Ecto neural progenitor cell (in vitro differentiated cells): ENCODE results near the gene SMURF1.
"Not testable (repeated sequence)": the region's sequence is repeated elsewhere in the genome, so short reads cannot be mapped to it uniquely, and the experiment has no call there.

ENCODE experiments used
- DNase-seq: peaks from one replicate; pipeline ENCODE4 v3.0.0-alpha.2; 2018; ENCODE audit warnings: low spot score

SMURF1 gene

DNA sequence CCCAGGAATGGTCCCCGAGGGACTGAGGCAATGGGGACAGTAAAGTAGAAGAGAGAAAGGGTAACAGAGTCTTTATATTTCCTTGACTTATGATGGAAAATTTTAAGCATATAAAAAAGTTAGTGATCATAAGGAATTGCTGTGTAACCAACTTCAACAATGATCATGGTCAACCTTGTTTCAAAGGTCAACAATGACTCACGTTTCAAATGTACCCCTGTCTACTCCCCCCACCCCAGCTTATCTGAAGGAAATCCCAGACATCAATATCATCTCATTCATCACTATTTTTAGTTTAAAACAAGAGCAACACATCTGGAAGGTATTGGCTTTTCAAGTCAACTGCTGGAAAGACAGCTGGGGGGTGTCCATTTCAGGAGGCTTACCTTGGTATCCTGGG lies 92.9 kb downstream of the SMURF1 start:
- no peak for DNase-seq

DNA sequence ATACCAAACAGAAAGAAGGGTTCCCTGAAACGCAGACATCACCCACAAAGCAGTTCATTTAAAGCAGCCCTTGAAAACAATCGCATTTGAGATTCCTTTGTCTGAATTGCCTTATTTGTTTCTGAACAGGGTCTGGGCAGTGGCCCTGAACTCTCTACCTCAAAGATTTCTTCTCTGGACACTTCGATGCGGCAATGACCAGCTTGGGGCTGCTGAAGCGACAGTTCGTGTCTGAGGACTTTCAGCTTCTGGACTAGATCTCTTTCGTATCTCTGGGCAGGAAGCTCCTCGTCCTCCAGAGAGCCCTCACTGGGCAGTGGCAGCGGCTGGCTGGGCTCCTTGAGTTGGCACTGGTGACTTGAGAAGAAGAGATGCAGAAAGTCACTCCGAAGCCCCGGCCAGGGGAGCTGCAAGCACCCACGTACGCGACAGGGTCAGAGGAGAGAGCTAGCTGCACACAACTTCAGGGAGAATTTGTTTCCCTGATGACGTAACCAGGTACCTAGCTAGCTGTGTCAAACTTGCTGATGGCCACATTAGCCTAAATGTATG lies 96.3 kb downstream of the SMURF1 start:
- DNase-seq: no peak

DNA sequence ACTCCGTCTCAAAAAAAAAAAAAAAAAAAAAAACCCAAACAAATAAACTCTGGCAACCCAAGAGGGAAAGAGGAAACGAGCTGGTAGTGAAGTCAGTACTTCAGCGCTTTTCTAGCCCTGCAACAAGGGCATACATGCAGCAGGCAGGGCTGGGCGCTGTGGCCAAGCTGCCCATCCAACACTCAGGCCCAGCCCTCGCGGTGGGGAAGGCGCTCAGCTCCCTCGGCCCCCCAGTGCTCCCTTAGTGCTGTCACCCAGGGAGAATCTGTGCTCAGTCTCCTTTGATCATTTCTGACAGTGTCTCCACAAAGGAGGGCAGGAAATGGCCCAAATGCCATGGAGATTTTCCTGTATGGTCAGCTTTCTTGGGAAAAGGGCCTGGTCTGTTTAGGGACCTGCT lies 97.2 kb downstream of the SMURF1 start:
- DNase-seq: no peak

DNA sequence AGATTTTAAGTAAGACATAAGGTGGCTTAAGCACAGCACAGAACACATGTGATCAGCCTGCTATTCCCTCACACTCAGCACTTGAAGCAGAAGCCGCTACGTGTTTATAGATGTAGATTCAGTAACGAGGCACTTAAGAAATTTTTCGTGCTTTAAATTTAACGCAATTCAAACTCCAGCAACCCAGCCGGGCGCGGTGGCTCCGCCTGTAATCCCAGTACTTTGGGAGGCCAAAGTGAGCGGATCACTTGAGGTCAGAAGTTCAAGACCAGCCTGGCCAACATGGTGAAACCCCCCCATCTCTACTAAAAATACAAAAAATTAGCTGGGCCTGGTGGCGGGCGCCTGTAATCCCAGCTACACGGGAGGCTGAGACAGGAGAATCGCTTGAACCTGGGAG lies 97.6 kb downstream of the SMURF1 start:
- not testable (repeated sequence) for DNase-seq

DNA sequence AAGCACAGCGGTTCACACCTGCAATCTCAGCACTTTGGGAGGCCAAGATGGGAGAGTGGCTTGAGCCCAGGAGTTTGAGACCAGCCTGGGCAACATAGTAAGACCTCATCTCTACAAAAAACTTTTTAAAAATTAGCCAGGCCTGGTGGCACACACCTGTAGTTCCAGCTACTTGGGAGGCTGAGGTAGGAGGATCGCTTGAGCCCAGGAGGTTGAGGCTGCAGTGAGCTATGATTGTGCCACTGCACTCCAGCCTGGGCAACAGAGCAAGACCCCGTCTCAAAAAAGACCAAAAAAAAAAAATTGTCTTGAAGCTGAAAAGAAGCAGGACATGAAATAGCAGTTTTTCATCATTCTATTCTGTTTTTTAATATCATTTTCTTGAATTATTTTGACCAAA lies 99.0 kb downstream of the SMURF1 start:
- DNase-seq: not testable (repeated sequence)

DNA sequence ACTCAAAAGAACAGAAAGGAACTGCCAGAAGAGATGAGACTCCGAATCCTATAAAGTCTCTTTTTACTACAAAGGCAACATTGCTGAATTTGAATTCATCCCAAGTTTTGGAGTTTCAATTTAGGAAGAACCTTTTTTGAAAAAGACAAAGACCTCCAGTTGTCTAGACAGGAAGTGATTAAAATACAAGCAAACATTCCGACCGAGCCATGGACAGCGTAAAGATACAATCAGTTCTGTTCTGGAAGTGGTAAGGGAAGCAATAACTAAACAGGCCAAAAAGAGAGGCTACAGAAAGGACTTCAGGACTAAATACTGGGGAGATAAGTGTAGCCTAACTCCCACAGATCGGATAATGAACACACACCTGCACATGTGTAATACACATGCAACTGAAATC lies 101.0 kb downstream of the SMURF1 start:
- no peak for DNase-seq

DNA sequence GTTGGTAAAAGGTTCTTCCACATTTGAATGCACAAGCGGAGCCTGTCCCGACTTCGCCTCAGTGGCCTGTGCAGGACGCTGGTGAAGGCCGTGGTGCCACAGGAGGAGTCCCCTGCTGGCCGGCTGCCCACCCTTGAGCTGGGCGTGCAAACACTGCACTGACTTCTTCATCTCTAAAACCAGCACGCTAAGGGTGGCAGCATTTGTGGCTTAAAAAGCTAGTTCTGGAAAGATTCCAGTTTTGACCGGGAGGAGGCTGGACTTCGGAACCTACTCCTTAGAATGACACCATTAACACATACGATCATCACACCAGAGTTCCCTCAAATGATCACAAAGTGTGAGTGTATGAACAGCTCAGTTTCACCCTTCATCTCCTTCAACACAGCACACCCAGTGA lies 102.4 kb downstream of the SMURF1 start:
- no peak for DNase-seq

DNA sequence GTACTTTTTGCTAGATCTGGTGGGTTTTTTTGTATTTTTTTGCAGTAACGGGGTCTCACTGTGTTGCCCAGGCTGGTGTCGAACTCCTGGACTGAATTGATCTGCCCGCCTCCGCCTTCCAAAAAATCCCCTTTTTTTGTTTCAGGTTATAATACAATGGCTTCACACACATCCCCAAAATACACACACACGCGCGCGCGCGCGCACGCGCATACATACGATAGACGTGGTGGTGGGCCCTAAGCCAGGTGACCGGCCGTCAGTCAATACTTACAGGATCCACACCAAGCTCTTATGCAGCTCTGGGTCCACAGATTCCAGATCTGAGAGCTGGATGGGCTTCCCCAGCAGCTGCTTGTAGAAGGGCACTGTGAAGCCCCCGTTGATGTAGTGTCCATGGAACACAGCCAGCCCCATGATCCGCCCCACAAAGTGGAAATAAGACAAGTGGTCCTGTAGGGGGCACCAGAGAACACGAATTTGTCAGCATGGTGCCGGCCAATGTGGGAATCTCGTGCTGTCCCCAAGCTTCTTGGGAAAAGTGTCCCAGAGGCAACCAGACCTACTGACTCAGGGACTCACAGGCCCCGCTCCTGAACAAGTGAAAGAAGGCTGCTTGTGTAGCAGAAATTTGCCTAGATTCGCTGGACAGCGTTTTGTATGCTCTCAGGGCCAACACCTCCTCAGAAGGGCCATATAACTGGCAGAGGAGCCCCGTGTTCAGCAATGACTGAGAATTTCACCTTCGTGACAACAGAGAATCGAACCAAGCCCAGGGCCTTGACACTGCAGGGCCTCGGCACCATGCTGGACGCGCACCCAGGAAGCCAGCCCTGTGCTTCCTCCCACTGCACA lies 103.6 kb downstream of the SMURF1 start:
- peak; percentile 84 for DNase-seq

DNA sequence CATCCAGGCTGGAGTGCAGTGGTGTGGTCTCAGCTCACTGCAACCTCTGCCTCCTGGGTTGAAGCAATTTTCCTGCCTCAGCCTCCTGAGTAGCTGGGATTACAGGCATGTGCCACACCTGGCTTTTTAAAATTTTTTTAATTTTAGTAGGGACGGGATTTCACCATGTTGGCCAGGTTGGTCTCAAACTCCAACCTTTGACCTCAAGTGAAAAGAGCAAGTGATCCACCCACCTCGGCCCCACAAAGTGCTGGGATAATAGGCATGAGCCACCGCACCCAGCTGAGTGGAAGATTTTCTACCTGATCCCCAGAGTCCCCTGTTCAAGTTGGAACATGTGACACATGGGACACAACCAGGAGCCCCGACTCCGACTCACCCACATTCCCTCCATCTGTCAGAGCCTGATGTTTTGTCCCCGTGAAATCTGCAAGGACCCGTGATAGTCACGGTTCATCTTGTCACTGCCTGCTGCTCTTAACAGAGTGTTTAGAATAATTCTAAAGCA lies 104.5 kb downstream of the SMURF1 start:
- DNase-seq: no peak

DNA sequence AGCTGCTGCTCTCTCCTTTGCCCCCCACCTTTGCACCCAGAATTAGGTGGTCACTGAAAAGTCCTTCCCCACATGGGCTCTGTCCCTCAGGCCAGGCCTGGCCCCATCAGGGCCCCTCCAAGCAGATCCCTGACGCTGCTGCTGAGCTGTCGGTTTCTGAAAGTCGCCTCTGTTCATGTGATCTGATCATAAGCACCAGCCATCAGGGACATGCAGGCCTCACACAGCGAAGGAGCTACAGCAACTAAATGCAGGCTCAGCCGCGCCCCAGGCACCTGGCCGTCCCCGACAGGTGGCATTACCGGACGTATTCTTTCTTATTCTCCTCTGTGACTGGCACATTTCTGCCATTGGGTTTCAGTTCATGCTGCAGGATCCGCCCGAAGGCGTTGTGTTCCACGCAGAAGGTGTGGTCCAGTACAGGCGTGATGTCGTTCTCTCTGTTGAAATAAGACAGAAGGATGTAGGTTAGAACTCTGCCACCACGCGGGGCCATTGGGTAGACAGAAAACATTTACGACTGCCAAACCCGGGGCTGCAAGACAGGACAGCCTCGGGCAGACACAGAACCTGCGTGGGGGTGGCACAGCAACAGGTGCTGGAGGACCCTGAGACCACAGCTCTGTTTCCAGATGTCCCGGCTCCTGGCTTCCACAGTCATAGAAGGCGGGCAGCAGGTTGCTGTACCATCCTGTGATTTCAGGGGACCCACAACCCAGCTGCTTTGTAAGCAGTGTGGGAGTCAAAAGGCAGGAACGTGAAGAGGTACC lies 105.6 kb downstream of the SMURF1 start:
- no peak for DNase-seq

DNA sequence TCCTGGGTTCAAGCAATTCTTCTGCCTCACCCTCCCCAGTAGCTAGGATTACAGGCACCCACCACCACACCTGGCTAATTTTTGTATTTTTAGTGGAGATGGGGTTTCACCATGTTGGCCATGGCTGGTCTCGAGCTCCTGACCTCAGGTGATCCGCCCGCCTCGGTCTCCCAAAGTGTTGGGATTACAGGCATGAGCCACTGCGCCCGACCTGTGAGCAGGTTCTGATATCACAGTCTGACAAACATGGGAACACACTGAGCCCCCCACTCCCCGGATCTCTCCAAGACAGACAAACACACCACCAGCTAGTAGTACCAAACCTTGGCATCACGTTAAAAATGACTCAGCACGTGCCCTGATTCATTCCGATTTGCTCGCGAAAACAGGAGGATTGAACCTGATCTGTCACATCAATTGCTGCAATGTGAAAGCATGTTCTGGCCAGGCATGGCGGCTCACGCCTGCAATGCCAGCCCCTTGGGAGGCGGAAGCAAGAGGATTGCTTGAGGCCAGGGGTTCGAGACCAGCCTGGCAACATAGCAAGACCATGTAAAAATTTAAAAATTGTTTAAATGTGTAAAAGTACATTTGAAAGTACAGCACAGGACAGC lies 106.5 kb downstream of the SMURF1 start:
- DNase-seq: no peak

DNA sequence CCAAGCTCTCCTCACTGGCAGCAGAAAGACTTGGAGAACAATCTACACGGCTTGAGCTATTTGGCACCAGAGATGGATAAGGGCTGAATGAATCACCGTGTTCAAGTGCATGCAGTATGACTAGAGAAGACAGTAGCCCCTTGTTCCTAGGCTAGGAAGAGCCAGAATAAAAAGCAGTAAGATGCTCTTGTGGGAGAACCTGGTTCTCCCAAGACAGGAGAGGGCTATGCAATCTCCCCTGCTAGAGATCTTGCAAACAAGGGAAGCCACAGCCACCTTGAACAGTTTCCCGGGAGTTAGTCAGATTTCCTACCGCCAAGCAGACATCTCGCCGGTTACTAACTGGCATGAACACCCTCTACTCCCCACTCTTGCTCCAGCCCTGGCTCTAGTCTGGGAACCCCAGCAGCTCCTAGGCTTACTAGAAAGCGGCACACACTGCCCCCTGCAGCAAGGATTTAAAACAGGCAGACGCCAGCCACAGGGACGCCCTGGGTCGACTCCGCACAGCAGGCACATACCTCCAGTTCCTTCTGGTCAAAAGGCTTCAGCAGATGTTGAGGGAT lies 107.3 kb downstream of the SMURF1 start:
- peak; percentile 68 for DNase-seq

DNA sequence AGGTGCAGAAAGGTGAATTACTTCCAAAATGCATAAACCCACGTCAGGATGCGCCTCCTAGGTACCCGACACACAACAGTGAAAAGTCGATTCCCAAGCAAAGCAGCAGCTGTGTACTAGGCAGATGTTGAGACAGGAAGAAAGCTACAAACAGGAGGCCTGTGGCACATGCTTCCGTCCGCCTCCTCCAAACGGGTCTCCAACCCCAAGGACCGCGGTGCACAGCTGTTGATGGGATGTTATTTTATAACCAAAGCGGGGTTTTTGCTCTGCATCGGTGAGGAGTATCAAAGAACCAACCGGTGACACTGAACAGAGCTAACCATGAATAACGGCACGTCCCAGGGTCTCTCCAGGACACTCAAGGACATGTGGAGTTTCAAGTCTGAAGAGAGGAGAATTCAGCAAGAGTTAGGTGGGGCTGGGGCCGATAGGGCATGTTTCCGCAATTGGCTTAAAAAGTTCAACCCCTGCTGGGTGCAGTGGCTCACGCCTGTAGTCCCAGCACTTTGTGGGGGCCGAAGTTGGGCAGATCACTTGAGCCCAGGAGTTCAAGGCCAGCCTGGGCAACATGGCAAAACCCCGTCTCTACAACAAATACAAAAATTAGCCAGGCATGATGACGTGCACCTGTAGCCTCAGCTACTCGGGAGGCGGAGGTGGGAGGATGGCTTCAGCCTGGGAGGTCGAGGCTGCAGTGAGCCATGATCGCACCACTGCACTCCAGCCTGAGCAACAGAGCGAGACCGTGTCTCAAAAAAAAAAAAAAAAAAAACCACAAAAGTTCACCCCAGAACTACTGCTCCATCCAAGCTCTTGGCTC lies 108.0 kb downstream of the SMURF1 start:
- no peak for DNase-seq

DNA sequence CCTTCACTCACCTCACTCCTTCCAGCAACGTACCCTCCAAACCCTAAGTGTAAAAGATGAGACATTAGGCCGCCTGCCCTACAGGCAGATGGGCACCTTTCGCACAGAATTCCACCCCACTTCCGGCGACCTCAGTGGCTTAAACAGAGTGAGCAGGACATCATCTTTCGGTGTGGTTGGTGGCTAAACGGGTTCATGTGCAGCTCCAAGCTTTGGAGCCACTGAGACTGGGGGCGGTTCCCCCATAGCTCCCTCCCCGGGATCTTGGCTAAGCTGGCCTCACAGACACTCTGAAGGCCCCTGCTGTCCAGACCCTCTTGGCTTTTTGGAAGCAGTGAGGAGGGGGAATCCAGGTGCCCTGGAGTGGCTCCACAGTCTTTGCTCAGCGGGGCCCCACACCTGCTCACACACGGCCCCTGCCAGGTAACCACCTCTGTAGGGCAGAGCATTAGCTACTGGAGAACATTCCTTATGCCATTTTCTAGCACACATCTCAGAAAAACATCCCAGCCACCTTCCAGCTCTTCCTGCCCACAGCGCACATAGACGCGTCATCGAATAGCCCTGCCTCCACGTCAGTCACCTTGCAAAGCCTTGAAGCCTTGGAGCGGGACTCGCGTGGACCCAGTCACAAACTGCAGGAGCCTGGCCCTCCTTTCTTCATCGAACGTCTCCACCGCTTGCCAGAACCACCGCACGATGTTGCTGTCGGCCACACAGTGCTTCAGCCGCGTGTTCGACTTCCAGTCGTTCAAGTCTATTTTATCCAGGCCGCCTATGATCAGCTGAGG lies 108.8 kb downstream of the SMURF1 start:
- no peak for DNase-seq

DNA sequence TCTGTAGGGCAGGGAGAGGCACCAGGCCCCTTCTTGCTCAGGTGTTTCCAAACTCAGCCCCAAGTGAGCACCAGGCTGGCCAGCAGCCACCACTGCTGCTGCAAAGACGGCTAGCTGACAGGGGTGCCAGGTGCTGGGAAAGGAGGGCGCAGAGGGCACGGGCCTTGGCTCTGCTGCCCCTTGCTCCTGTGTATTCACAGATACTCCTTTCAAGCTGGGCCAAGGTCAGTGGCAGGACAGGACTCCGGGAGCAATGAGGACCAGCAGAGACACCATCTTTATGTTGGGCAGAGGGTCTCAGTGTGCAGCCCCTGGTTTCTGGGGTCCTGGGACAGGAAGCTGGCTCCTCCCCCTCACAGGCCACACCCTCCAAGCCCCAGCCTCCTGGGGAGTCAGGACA lies 110.1 kb downstream of the SMURF1 start:
- DNase-seq: no peak

DNA sequence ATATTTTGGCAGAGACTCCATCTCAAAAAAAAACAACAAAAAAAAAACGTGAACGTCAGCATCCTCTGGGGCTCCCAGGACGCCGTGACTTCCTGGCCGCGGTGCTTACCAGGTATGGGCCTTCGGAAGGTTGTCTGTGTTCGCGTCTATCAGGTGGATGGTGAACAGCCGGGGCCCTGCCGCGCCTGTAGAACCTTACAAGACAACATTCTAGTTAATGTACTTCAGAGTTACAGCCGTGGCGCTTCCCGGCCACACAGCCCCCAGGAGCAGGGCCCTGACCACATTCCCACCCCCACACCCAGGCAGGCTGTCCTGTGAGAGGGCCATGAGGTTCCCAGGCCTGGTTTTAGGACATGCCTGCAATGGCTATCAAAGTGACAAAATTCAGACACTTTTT lies 111.0 kb downstream of the SMURF1 start:
- no peak for DNase-seq

DNA sequence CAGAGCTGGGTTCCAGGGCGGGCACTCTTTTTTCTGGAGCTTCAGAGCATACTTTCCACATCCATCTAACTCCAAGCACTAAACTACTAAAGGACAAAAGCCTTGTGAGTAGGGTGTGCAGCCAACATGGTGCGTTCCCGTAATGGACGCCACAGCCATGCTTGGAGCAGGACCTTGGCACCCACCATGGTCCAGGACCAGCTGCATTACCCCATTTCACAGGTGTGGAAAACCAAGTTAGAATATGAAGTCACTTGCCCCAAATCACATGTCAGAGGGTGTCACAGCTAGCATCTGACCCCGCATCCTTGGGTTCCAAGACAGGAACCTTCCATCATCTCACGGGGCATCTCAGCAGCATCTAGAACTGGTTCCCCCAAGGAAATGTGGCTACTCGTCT lies 112.4 kb downstream of the SMURF1 start:
- no peak for DNase-seq

DNA sequence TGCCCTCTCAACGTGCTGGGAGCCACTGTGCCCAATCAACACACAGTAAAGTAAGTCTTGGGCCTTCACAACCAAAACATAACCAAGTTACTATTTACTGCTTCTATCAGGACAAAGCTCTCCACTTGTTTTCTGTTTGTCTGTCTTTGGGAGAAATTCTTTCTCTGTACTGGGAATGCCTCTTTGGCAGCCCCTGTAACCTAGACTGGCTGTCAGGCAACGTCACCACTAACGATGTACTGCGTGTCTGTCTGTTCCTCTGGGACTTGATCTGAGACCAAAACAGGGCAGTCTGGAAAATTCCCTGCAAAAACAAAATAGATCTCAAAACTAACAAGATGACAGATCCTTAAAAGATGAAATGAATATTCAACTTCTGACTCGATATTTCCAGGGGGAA lies 113.0 kb downstream of the SMURF1 start:
- DNase-seq: no peak

DNA sequence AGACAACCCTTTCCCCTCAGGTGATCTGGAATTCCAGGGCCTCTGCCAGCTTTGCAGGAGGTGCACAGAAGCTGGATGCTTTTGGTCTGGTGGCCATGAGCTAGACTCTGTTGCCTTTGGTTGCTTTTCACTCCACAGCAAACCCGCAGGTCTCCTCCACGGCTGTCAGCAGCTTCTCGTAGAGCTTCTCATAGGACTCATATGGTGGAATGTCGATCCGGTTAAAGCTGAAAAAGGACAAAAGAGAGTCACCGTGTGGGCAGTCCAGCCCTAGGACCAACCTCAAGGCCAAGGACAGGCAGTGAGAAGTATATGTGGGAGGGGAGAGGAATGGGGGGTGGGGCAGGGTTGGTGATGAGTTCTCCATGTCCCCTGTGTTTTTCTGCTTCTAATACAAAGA lies 113.5 kb downstream of the SMURF1 start:
- DNase-seq: no peak
